Stimulated activated CD8-positive, alpha-beta memory T cell treated with anti-CD3 and anti-CD28 coated beads, Interleukin-4, amount 100 ng/mL, for 4 hours (primary cell): ENCODE measurements around the gene MRPL52.
"Not testable (repeated sequence)": the region's sequence is repeated elsewhere in the genome, so short reads cannot be mapped to it uniquely, and the experiment has no call there.

Source experiments
- DNase-seq, 2 donors: peaks; one replicate each; pipeline ENCODE4 v3.0.0-alpha.2; 2020; ENCODE audit warnings: low read depth in 2 of 2, low spot score in 1 of 2

The MRPL52 gene

DNA sequence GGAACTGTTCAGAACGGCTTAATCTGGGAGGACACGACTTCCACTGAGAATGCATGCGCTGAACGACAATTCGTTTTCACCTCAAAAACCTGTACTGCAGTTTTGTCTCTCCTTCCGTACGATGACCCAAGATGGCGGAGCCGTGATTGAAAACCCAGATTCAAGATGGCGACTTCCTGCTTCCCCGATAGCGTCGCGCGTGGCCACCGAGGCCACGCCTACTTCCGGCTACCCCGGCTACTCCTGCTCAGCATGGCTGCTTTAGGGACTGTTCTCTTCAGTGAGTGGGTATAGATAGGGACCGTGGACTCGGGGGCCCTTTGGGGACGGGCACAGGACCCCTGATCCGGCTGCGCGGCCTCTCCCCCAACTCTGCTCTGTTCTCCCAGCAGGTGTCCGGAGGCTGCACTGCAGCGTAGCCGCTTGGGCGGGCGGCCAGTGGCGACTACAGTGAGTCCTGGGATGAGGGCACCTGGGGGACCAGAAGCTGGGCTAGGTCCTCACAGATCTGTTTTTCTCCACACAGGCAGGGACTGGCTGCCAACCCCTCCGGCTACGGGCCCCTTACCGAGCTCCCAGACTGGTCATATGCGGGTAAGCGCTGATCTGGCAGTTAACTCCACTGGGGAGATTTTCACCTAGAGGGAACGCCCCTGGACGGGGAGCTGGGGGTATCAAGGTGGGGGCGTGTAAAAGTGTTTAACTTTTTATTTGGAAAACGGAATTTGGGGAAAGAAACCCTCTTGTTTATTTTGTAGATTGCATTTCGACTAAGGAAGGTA, at the start of gene MRPL52:
Gene MRPL52, plus strand, starts transcription at position 227 of the 782 bp plus-strand sequence. Its CDS starts 26 bp downstream, at position 253.
- peak; percentile 72 to 84 for DNase-seq

- DNase-seq = no peak
Measured at GRCh38 chr14:22780105-22780679, 49.5 kb upstream of the MRPL52 start.

- no peak for DNase-seq
Measured at GRCh38 chr14:22780941-22781300, 48.8 kb upstream of the MRPL52 start.

DNA sequence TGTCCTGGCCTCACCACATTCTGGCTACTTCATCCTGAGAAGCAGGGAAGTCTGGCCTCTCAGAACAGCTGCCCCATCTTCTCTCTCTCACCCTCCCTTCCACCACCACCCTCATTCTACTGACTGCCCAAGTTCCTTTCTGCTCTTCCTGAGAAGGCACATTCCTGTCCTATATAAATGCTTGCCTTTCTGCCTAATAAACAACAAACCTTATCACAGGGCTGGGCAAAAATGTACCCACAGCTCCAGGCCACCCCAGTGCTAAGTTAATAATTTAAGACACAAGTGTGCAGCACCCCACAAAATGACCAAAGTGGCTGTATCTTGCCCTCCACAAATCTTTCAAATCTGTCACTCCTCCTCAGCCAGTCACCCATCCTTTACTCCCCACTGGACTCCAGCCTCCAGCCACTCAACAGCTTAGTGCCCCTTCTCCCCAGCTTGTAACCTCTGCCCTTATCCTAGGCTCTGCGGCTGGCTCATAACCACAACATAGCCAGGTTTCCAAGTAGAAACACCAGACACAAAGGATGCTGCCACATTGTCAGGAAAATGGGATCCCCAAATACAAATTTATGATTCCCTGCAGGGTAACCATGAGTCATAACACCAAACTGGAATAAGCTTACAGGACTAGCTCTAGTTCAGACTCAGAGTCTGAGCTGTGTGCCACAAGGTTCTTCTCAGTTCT, 48.2 kb upstream of the MRPL52 start:
- DNase-seq = no peak

GRCh38 chr14:22786685-22787084, 43.0 kb upstream of the MRPL52 start:
- no peak for DNase-seq

DNA sequence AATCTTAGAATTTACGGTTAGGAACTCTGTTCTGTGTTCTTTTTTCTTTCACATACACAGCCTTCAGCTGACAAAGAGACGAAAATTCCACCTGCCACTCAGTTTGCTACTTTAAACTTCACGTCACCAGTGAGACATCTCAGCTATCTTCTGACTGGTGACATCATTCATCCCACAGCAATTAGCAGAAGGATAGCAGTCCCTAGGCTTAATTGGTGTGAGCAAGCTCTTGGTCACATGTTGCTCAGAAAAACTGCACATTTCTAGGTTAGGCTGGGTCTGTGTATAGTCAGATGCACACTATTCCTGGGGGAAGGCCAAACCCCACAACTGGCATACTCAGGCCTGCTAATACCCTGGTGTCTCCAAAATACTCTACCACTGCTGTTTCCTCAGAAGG, 38.4 kb upstream of the MRPL52 start:
- no peak for DNase-seq

DNA sequence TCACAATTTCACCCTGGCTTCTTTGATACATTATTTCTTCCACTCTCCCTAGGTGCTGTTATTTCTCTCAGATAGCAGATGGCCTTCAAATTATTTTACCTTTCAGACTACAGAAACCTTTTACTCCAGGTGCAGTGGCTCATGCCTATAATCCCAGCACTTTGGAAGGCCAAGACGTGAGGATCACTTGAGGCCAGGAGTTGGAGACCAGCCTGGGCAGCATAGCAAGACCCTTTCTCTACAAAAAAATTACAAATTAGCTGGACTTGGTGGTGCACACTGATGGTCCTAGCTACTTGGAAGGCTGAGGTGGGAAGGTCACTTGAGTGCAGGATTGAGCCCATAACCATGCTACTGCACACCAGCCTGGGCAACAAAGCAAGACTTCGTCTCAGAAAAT, 37.5 kb upstream of the MRPL52 start:
- no peak for DNase-seq

GRCh38 chr14:22793550-22793949, 36.1 kb upstream of the MRPL52 start:
- DNase-seq = not testable (repeated sequence)

DNA sequence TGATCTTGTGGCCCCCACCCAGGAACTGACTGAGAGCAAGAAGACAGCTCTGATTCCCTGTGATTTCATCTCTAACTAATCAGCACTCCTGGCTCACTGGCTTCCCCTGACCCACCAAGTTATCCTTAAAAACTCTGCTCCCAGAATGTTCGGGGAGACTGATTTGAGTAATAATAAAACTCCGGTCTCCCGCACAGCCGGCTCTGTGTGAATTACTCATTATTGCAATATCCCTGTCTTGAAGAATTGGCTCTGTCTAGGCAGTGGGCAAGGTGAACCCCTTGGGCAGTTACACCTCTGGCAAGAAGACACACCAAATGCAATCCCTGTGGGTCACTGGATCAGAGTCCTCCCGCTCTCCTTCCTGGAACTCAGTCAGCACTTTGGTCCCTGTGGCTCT, 35.7 kb upstream of the MRPL52 start:
- DNase-seq = no peak

DNA sequence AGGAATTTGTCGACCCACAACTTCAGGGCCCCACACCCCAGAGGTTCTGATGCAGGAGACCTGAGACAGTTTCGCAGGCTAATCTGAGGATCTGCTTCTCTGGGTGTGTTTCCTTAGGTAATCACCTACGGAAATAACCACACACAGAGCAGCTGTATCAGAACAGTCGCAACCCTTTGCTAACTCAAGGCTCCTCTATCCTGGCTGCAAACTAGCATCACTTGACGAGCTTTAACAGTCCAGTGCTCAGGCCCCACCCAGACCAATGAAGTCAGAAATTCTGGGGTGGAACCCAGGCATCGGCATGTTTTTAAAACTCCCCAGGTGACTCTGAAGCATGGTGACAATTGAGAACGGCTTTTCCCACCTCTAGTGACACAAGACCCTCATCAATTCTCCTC, 35.1 kb upstream of the MRPL52 start:
- DNase-seq = no peak

- DNase-seq = no peak
Measured at GRCh38 chr14:22796087-22796707, 33.5 kb upstream of the MRPL52 start.

DNA sequence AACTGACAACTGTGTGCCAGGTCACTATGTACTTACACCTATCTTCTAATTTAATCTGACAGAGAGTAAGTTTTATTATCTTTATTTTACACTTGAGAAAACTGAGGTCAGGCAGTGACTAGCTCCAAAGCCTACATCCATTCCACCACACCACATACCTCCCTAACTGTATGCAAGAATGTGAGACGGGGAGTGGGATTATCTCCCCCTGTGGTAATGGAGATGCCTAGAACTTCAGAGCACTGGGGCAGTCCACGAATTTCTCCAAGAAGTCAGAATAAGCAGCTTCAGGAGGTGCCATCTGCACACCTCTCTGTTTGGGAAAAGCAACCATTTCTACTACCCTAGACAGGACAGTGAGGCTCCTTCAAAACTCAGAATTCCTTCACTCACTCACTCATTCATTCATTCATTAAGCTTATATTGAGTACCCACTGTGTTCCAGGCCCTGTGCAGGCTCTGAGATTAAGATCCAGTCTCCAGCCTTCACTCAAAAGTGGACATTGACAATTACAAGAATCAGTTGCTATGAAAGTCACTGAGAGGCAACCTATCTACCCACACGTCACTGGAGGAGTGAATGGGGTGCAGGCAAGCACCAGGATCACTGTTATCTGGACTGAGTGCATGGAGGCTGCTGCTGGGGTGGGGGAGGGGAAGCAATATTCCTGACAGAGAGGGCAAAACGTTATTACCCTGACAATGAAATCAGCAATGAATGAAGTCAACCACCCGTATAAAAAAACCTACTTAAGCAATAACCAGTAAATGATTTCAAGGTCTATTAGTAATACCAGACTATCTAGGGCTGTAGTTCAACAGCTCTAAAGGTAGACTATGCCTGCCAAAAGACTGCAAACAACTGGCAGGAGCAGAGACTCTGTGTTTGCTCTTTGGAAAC, 32.4 kb upstream of the MRPL52 start:
- DNase-seq = no peak

DNA sequence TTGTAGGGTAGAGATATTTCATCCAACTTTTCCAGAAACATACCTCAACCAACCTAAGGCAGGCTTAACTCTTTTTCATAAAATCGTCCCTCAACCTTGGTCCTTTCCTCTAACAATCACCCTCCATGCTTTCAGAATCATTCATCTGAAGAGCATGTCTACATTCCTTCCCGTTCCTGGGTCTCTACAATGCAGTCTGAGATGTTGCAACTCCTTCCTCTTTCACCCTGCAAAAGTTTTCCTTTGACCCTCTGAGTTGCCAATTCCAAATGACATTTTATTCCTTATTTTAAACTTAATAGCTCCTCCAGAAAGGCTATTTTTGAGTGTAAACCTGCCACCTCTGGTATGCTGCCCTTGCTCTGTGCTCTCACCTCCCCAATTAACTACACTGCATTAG, 31.2 kb upstream of the MRPL52 start:
- no peak for DNase-seq

GRCh38 chr14:22800346-22800745, 29.3 kb upstream of the MRPL52 start:
- DNase-seq = no peak

- no peak for DNase-seq
Measured at GRCh38 chr14:22801716-22802115, 28.0 kb upstream of the MRPL52 start.

DNA sequence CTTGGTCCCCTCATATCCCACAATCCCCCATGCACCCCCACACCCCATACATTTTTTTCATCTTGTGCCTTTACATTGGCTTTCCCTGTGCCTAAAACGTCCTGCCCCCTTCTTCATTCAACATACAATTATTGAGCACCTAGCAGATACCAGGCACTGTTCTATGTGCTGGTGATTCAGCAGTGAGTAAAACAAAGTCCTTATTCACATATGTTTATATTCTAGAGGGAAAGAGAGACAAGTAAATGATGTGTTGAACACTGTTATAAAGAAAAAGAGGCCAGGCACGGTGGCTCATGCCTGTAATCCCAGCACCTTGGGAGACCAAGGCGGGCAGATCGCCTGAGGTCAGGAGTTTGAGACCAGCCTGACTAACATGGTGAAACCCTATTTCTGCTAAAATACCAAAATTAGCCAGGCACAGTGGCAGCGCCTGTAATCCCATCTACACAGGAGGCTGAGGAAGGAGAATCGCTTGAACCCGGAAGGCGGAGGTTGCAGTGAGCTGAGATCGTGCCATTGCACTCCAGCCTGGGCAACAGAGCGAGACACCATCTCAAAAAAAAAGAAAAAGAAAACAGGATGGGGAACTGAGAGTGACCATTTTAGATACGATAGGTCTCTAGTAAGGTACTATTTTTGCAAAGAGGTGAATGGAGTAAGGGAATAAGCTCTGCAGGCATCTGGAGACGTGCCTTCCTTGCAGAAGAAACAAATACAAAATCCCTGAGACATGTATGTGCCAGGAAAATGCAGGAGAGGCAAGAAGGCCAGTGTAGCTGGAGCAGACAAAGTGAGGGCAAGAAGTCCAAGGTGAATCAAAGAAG, 26.6 kb upstream of the MRPL52 start:
- DNase-seq = no peak

- no peak for DNase-seq
Measured at GRCh38 chr14:22803687-22803974, 26.1 kb upstream of the MRPL52 start.

GRCh38 chr14:22805235-22805634, 24.5 kb upstream of the MRPL52 start:
- not testable (repeated sequence) for DNase-seq

DNA sequence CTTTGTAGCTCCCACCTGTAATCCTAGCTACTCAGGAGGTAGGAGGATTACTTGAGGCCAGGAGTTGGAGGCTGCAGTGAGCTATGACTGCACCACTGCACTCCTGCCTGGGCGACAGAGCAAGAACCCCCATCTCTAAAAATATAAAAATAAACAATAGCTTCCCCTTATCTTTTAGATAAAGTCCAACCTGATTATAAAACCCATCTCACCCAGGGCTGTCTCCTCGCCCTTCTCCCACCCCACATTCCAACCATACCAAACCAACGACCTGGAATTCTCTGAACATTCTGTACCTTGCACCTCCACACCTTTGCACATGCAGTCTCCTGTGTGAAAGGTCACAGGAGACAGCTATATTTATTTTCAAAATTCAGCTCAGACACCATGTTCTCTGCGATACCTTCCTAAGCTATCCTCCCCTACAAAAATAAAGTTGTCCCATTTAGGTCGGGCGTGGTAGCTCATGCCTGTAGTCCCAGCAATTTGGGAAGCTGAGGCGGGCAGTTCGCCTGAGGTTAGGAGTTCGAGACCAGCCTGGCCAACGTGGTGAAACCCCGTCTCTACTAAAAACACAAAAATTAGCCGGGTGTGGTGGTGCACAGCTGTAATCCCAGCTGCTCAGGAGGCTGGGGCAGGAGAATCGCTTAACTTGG, 22.1 kb upstream of the MRPL52 start:
- DNase-seq = no peak
